CD4-positive, alpha-beta T cell (primary cell): ENCODE results near the gene PRDM1. TPM values are rescaled to one million over a fixed set of nuclear protein-coding genes. Genes with fewer than 3 reads are reported as not detected.

ENCODE experiments used
- ATAC-seq: fragments of 200-7000 bp; cut with Tn5 transposase; one replicate; pipeline ENCODE4 v1.10.0; 2022; ENCODE audit warnings: mild to moderate bottlenecking; ENCODE audit not compliant: poor library complexity
- CTCF ChIA-PET: fragments of 350-600 bp; sonication (Branson Sonifier 250); formaldehyde crosslinking; loops from one replicate; lab custom pipeline; 2021; ENCODE audit warnings: antibody characterized with exemption, inconsistent platforms; lab: Charles Lee
- POLR2A ChIA-PET: fragments of 350-600 bp; sonication (Branson Sonifier 250); formaldehyde crosslinking; loops from one replicate; lab custom pipeline; 2021; ENCODE audit warnings: antibody characterized with exemption, inconsistent platforms; lab: Charles Lee
- DNase-seq, 14 experiments: peaks; one replicate each; pipeline ENCODE4 v3.0.0-alpha.2; 2013 to 2020; ENCODE audit warnings: mixed read lengths in 2 of 14
- H3K27ac ChIP-seq, 2 donors: one replicate each; pipeline versions ENCODE4 v1.5.1 to v1.7.0; 2013; ENCODE audit warnings: low read length in 2 of 2, low read depth in 1 of 2, mild to moderate bottlenecking in 1 of 2
- H3K27me3 ChIP-seq, 2 experiments: 1 replicate in 1 of 2; 2 replicates in 1 of 2; pipeline versions ENCODE4 v1.6.1 to v1.7.0; 2013; ENCODE audit warnings: low read length in 2 of 2, control low read depth in 1 of 2, mild to moderate bottlenecking in 1 of 2, moderate library complexity in 1 of 2; ENCODE audit not compliant: insufficient read depth in 2 of 2, control insufficient read depth in 1 of 2
- H3K36me3 ChIP-seq: one replicate; pipeline ENCODE4 v1.6.1; 2013; ENCODE audit warnings: low read length, control low read depth; ENCODE audit not compliant: insufficient read depth
- H3K4me1 ChIP-seq: one replicate; pipeline ENCODE4 v1.6.1; 2013; ENCODE audit warnings: low read length, control low read depth; ENCODE audit not compliant: insufficient read depth
- H3K4me3 ChIP-seq: one replicate; pipeline ENCODE4 v1.5.1; 2013; ENCODE audit warnings: mild to moderate bottlenecking, low read length, moderate library complexity
- H3K9me3 ChIP-seq, 2 experiments: 1 replicate in 1 of 2; 2 replicates in 1 of 2; pipeline versions ENCODE4 v1.6.1 to v1.7.0; 2013; ENCODE audit warnings: low read length in 2 of 2, mild to moderate bottlenecking in 2 of 2, control low read depth in 1 of 2, moderate library complexity in 1 of 2; ENCODE audit not compliant: control insufficient read depth in 1 of 2, insufficient read depth in 1 of 2
- H3K27ac Mint-ChIP-seq: one replicate; pipeline ENCODE4 v1.8.0; 2020; ENCODE audit warnings: mixed read lengths
- H3K27me3 Mint-ChIP-seq: one replicate; pipeline ENCODE4 v1.8.0; 2021; ENCODE audit warnings: mixed read lengths
- H3K36me3 Mint-ChIP-seq: one replicate; pipeline ENCODE4 v1.8.0; 2021; ENCODE audit warnings: low read depth, mixed read lengths
- H3K4me1 Mint-ChIP-seq: one replicate; pipeline ENCODE4 v1.8.0; 2021; ENCODE audit warnings: low read depth, mixed read lengths
- H3K4me3 Mint-ChIP-seq: one replicate; pipeline ENCODE4 v1.8.0; 2020; ENCODE audit warnings: mild to moderate bottlenecking, mixed read lengths
- H3K9me3 Mint-ChIP-seq: one replicate; pipeline ENCODE4 v1.8.0; 2020; ENCODE audit warnings: mixed read lengths
- intact Hi-C, 2 experiments: fragments of 100-400 bp; cut with DNase I in 1 of 2; cut with micrococcal nuclease in 1 of 2; formaldehyde crosslinking; loops; one replicate each; pipeline versions ENCODE4 v1.15.1 to v1.9.0; 2023 to 2025; cut with DNase I, micrococcal nuclease
- total RNA-seq, 174 experiments: library from RNA in 2 of 174; stranded (reverse) in 2 of 174; gene quantifications; one replicate each; pipeline ENCODE4 v1.2.3 and lab custom pipeline; 2021 to 2026
- TF ChIP-seq, protein P1 (sequence below): fragments of 200-600 bp; IDR thresholded peaks from one replicate; pipeline ENCODE4 v1.8.0; 2022; ENCODE audit warnings: antibody characterized with exemption, mild to moderate bottlenecking

PRDM1 gene
- total RNA-seq, 2 experiments from 2014 or later = 69.9 to 83.4 TPM

DNA sequence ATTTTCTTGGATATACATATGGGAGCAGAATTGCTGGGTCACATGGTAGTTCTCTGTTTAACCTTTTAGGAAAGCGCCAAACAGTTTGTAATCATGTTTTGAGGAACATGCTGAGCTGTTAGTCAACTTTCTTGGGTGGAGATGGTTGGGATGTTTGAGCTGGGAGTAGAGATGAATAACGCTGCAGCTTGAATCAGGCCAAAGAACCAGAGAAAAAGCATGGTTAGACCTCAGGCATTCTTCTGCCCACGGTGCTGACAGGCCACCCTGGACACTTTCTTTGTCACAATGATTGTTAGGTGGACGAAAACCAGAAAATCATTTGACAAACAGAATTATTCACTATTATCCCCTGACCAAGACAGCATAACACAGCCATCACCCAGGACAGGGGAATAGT is 66.8 kb downstream of the PRDM1 start:
- Histone ChIP-seq H3K9me3 (no peaks in the 10 kb centered on the region), H3K27me3 (no peaks in the 10 kb centered on the region), H3K36me3 (no peaks in the 10 kb centered on the region), H3K4me3 (no peak overlapping the region), H3K27ac (no peak overlapping the region), H3K4me1 (peaks cover 6% of the 10 kb centered on the region)
- TF ChIP-seq, protein P1, sequence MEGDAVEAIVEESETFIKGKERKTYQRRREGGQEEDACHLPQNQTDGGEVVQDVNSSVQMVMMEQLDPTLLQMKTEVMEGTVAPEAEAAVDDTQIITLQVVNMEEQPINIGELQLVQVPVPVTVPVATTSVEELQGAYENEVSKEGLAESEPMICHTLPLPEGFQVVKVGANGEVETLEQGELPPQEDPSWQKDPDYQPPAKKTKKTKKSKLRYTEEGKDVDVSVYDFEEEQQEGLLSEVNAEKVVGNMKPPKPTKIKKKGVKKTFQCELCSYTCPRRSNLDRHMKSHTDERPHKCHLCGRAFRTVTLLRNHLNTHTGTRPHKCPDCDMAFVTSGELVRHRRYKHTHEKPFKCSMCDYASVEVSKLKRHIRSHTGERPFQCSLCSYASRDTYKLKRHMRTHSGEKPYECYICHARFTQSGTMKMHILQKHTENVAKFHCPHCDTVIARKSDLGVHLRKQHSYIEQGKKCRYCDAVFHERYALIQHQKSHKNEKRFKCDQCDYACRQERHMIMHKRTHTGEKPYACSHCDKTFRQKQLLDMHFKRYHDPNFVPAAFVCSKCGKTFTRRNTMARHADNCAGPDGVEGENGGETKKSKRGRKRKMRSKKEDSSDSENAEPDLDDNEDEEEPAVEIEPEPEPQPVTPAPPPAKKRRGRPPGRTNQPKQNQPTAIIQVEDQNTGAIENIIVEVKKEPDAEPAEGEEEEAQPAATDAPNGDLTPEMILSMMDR = no peak
- CTCF ChIA-PET = no interaction called here
- DNase-seq (no peak), ATAC-seq (no peak)
- Mint-ChIP-seq H3K36me3 (no peaks in the 10 kb centered on the region), H3K9me3 (no peaks in the 10 kb centered on the region), H3K4me3 (no peak overlapping the region), H3K4me1 (peaks cover 11% of the 10 kb centered on the region), H3K27me3 (no peaks in the 10 kb centered on the region), H3K27ac (no peak overlapping the region)
- POLR2A ChIA-PET = interaction anchor here (0.6 kb wide), 1 partner anchor 172 kb away, joined by 3 read pairs; the partner anchor contains the start of gene ATG5
- intact Hi-C loops = no loop called here

DNA sequence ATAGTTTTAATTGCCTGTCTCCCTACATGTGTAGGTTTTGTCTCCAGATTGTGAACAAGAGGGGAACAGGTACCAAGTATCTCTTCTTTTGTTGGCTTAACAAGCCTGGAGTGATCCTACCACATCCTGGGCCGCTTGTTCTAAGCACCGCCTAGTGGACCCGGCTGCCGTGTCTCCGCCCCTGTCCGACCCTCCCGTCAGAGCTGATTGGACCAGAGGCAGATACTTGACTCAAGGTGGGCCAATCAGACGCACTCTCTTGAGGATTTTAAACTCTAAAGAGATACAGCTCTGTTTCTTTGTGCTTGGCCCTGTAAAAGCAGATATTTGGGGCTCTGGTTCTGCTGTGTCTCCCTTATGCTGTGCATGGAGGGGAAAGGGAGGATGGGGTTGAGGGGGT is 68.2 kb downstream of the PRDM1 start:
- Histone ChIP-seq H3K27ac (no peak overlapping the region), H3K36me3 (no peaks in the 10 kb centered on the region), H3K9me3 (no peaks in the 10 kb centered on the region), H3K27me3 (no peaks in the 10 kb centered on the region), H3K4me3 (no peak overlapping the region), H3K4me1 (peaks cover 5% of the 10 kb centered on the region)
- CTCF ChIA-PET = no interaction called here
- H3K9me3 Mint-ChIP-seq = no peaks in the 10 kb centered on the region
- no peaks in the 10 kb centered on the region for H3K36me3 Mint-ChIP-seq
- DNase-seq (no peak), ATAC-seq (no peak)
- H3K27me3 Mint-ChIP-seq = no peaks in the 10 kb centered on the region
- POLR2A ChIA-PET = no interaction called here
- TF ChIP-seq, protein P1 = no peak
- H3K4me3 Mint-ChIP-seq = no peak overlapping the region
- no peak overlapping the region for H3K27ac Mint-ChIP-seq
- intact Hi-C loops = no loop called here
- peaks cover 6% of the 10 kb centered on the region for H3K4me1 Mint-ChIP-seq

DNA sequence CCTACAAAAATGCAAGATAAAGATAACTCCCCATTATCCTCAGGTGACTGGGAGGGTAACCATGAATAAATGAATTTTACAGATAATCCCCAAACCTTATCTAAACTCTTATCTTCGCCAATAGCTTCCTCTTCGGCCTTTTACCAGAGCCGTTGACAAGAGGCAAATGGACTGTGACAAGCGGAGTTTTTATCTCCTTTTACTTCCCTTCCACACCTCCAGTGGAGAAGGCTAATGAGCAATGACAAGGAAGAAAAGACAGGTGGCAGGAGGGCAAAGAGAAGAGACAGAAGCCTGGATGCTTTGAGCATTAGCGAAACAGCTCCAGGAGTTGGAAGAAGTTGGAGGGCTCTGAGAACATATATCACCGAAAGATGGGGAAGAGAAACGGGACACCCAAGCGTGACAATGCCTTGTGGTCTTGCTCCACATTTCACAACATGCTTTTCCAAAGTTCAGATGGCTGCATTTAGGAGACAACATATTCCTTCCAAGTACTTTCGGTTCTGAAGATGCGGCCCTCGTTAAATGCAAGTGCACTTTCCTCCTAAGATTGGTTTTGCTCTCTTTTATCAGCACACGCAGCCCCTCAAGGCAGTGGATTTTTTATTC is 69.2 kb downstream of the PRDM1 start:
- intact Hi-C loops = no loop called here
- no peak overlapping the region for H3K4me3 ChIP-seq
- no peaks in the 10 kb centered on the region for H3K36me3 ChIP-seq
- Mint-ChIP-seq H3K4me1 (no peaks in the 10 kb centered on the region), H3K27me3 (no peaks in the 10 kb centered on the region), H3K4me3 (no peak overlapping the region), H3K9me3 (no peaks in the 10 kb centered on the region), H3K36me3 (no peaks in the 10 kb centered on the region), H3K27ac (no peak overlapping the region)
- no peaks in the 10 kb centered on the region for H3K9me3 ChIP-seq
- DNase-seq (peak in 1 of 14 experiments; percentile 17), ATAC-seq (no peak)
- H3K27me3 ChIP-seq = no peaks in the 10 kb centered on the region
- ChIA-PET POLR2A (interaction anchor here (0.7 to 1.5 kb wide), 2 partner anchors 29 to 57 kb away, joined by 3 to 5 read pairs; no protein-coding TSS in a partner anchor), CTCF (no interaction called here)
- TF ChIP-seq, protein P1 = no peak
- H3K4me1 ChIP-seq = no peaks in the 10 kb centered on the region
- H3K27ac ChIP-seq = no peak overlapping the region
